ENCODE results near the gene ZNF552. TPM values are rescaled to one million over a fixed set of nuclear protein-coding genes. Genes with fewer than 3 reads are reported as not detected.

ZNF552 gene
- total RNA-seq, 1 donor from 2014 or later, result 3.9 TPM

DNA sequence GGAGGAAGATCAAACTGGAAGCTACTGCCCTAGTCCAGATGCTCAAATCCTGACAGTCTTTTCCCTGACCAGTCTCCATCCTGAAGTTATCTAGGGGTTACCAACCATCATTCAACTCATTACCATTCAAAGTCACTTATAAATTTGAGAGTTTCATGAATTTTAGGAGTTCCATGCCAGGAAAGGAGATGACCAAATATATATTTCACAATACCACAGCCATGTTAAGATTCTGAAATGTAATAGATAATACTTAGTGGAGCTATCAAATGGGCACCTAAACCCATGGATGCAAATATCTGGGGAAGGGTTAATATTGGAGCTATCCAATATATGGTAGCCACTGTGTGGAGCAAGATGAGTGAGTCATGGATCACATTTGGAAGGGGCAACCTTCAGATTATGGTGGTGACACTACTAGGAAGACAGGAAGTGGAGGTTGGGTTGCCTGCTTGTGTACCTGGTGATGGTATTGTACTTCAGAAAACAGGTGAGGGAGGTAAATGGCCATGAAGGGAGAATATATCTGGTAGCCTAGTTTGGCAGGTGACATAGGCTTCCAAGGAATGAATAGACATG, 26.5 kb downstream of the ZNF552 start:
- Histone ChIP-seq H3K36me3 (peaks cover 92% of the 10 kb centered on the region), H3K9me3 (replicated peaks) (peaks cover 88% of the 10 kb centered on the region), H3K4me1 (peaks cover 37% of the 10 kb centered on the region), H3K4me3 (no peak overlapping the region), H3K27ac (replicated peaks) (no peak overlapping the region), H3K27me3 (ENCODE audit: low read depth) (no peaks in the 10 kb centered on the region)
- intact Hi-C loops (cut with micrococcal nuclease), result no loop called here
- DNase-seq, result no peak
- TF ChIP-seq, protein P1, sequence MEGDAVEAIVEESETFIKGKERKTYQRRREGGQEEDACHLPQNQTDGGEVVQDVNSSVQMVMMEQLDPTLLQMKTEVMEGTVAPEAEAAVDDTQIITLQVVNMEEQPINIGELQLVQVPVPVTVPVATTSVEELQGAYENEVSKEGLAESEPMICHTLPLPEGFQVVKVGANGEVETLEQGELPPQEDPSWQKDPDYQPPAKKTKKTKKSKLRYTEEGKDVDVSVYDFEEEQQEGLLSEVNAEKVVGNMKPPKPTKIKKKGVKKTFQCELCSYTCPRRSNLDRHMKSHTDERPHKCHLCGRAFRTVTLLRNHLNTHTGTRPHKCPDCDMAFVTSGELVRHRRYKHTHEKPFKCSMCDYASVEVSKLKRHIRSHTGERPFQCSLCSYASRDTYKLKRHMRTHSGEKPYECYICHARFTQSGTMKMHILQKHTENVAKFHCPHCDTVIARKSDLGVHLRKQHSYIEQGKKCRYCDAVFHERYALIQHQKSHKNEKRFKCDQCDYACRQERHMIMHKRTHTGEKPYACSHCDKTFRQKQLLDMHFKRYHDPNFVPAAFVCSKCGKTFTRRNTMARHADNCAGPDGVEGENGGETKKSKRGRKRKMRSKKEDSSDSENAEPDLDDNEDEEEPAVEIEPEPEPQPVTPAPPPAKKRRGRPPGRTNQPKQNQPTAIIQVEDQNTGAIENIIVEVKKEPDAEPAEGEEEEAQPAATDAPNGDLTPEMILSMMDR (IDR thresholded peaks at IDR 0.05; ENCODE audit: borderline replicate concordance), result no peak

DNA sequence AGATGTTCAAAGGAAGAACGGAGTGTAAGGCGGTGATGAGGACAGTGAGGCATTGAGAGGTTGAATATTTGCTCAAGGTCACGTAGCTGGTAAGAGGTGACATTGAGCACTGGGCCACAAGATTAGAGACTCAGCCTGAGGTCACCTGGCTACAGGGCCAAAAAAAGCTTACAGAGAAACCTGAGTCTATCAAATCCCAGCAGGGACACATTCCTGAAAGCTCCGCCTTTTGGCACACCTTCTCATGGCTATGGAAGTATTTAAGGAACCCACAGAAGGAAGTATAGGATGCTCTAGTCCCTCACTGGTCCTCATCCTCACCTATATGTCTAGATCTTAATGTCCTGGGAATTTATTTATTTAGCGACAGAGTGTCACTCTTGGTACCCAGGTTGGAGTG, 27.8 kb downstream of the ZNF552 start:
- H3K4me1 ChIP-seq, result peaks cover 24% of the 10 kb centered on the region
- H3K4me3 ChIP-seq, result no peak overlapping the region
- intact Hi-C loops (cut with micrococcal nuclease), result no loop called here
- DNase-seq, result no peak
- peaks cover 96% of the 10 kb centered on the region for H3K9me3 ChIP-seq (replicated peaks)
- peak overlapping the region; percentile 13 for H3K27ac ChIP-seq (replicated peaks)
- TF ChIP-seq, protein P1 (IDR thresholded peaks at IDR 0.05; ENCODE audit: borderline replicate concordance), result no peak
- no peaks in the 10 kb centered on the region for H3K27me3 ChIP-seq (ENCODE audit: low read depth)
- H3K36me3 ChIP-seq, result peaks cover 92% of the 10 kb centered on the region

DNA sequence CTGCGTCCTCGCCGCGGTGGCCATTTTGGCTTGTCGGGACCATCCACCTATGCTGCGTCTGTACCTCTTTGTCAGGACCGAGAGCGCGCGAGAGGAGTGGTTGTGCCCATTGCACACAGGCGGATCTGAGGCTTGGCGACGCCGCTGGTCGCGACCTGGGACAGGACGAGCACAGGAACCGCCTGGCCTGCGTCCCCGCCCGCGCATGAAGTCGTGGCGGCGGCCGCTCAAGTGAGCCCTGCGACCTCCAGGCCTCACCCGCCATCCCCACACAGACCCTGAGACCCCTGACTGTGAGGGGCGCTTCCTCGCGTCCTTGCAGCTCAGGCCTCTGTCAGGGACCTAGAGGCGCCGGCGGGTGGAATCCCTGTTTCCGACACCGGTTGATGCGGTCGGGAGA, 28.4 kb downstream of the ZNF552 start:
- intact Hi-C loops (cut with micrococcal nuclease), result no loop called here
- peaks cover 21% of the 10 kb centered on the region for H3K4me1 ChIP-seq
- H3K4me3 ChIP-seq, result no peak overlapping the region
- peak overlapping the region; percentile 13 for H3K27ac ChIP-seq (replicated peaks)
- no peak for DNase-seq
- peaks cover 94% of the 10 kb centered on the region for H3K36me3 ChIP-seq
- TF ChIP-seq, protein P1 (IDR thresholded peaks at IDR 0.05; ENCODE audit: borderline replicate concordance), result no peak
- H3K27me3 ChIP-seq (ENCODE audit: low read depth), result no peaks in the 10 kb centered on the region
- peaks cover 98% of the 10 kb centered on the region for H3K9me3 ChIP-seq (replicated peaks)

DNA sequence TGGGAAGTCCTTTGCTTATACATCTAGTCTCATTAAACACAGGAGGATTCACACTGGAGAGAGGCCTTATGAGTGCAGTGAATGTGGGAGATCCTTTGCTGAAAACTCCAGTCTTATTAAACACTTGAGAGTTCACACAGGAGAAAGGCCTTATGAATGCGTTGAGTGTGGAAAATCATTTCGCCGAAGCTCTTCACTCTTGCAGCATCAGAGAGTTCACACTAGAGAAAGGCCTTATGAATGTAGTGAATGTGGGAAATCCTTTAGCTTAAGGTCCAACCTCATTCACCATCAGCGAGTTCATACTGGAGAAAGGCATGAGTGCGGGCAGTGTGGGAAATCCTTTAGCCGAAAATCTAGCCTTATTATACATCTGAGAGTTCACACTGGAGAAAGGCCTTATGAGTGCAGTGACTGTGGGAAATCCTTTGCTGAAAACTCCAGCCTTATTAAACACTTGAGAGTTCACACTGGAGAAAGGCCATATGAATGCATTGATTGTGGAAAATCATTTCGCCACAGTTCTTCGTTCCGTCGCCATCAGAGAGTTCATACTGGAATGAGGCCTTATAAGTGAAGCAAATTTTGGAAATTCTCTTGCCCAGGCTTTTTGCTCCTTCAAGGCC, 35.4 kb downstream of the ZNF552 start:
- intact Hi-C loops (cut with micrococcal nuclease), result no loop called here
- Histone ChIP-seq H3K36me3 (peaks cover 98% of the 10 kb centered on the region), H3K27ac (replicated peaks) (no peak overlapping the region), H3K4me1 (peaks cover 14% of the 10 kb centered on the region), H3K4me3 (no peak overlapping the region), H3K27me3 (ENCODE audit: low read depth) (no peaks in the 10 kb centered on the region), H3K9me3 (replicated peaks) (peaks cover 100% of the 10 kb centered on the region)
- TF ChIP-seq, protein P1 (IDR thresholded peaks at IDR 0.05; ENCODE audit: borderline replicate concordance), result no peak
- DNase-seq, result no peak

DNA sequence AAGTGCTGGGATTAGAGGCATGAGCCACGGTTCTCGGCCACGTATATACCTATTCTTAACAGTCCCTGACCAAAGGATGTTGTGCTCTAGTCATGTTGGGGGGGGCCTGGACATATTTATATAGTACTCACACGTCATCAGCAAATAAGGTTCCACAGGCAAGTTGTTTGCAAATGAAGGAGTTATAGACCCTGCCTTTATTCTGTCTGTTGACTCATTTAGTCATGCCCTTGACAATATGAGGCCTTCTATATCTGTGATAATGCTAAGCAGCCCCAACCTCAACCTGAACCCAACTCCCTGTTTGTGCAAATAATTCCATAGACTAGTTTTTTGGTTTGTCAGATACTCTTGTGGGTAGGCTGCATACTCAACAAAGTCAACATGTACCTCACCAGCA, 36.4 kb downstream of the ZNF552 start:
- H3K27ac ChIP-seq (replicated peaks), result no peak overlapping the region
- H3K36me3 ChIP-seq, result peaks cover 98% of the 10 kb centered on the region
- H3K9me3 ChIP-seq (replicated peaks), result peaks cover 100% of the 10 kb centered on the region
- no peak overlapping the region for H3K4me3 ChIP-seq
- DNase-seq, result no peak
- peaks cover 19% of the 10 kb centered on the region for H3K4me1 ChIP-seq
- H3K27me3 ChIP-seq (ENCODE audit: low read depth), result no peaks in the 10 kb centered on the region
- TF ChIP-seq, protein P1 (IDR thresholded peaks at IDR 0.05; ENCODE audit: borderline replicate concordance), result no peak
- intact Hi-C loops (cut with micrococcal nuclease), result no loop called here

Measured in left ventricle myocardium inferior (tissue), 1 donor.